Gastroesophageal sphincter (tissue), 4 donors: ENCODE measurements around the gene RPIA. TPM values are rescaled to one million over a fixed set of nuclear protein-coding genes. Genes with fewer than 3 reads are reported as not detected.

Experiments used
- ATAC-seq: fragments of 150-250 bp; one replicate; pipeline ENCODE4 v1.9.1; 2016; ENCODE audit warnings: mild to moderate bottlenecking, moderate library complexity
- H3K27ac ChIP-seq, 4 donors: fragments of 200-600 bp; sonication (generic) in 3 of 4; 1 replicate in 3 of 4; 2 replicates in 1 of 4; pipeline ENCODE4 v1.5.1; 2016 to 2019
- H3K27me3 ChIP-seq: fragments of 200-600 bp; sonication (generic); one replicate; pipeline ENCODE4 v1.5.1; 2019
- H3K36me3 ChIP-seq, 2 donors: fragments of 200-600 bp; sonication (generic); one replicate each; pipeline ENCODE4 v1.5.1; 2019; ENCODE audit warnings: control low read depth in 1 of 2
- H3K4me1 ChIP-seq, 3 donors: fragments of 200-600 bp; sonication (generic); 1 replicate in 2 of 3; 2 replicates in 1 of 3; pipeline ENCODE4 v1.5.1; 2016 to 2019; ENCODE audit warnings: control low read depth in 2 of 3
- H3K4me3 ChIP-seq, 2 donors: fragments of 200-600 bp; sonication (generic); one replicate each; pipeline ENCODE4 v1.5.1; 2019; ENCODE audit warnings: mild to moderate bottlenecking in 1 of 2, moderate library complexity in 1 of 2
- H3K9me3 ChIP-seq, 3 donors: fragments of 200-600 bp; sonication (generic); one replicate each; pipeline ENCODE4 v1.5.1; 2017 to 2019; ENCODE audit warnings: control low read depth in 2 of 3
- CTCF ChIP-seq, 4 experiments: fragments of 200-600 bp in 2 of 4; fragments of 450-650 bp in 2 of 4; sonication (generic) in 1 of 4; IDR thresholded peaks; one replicate each; pipeline ENCODE4 v1.5.1; 2017 to 2019; ENCODE audit warnings: antibody characterized with exemption in 4 of 4, mild to moderate bottlenecking in 2 of 4, moderate library complexity in 2 of 4
- EP300 ChIP-seq: sonication (generic); formaldehyde crosslinking; IDR thresholded peaks from one replicate; pipeline ENCODE4 v1.6.1; 2017; ENCODE audit warnings: antibody characterized with exemption, mild to moderate bottlenecking
- POLR2A ChIP-seq, 2 donors: fragments of 450-650 bp; IDR thresholded peaks; one replicate each; pipeline ENCODE4 v1.6.1; 2017; ENCODE audit warnings: antibody characterized with exemption in 2 of 2, mild to moderate bottlenecking in 2 of 2, moderate library complexity in 1 of 2
- POLR2AphosphoS5 ChIP-seq: sonication (generic); formaldehyde crosslinking; IDR thresholded peaks from one replicate; pipeline ENCODE4 v1.6.1; 2017; ENCODE audit warnings: antibody characterized with exemption
- WGBS, 2 donors: methylation state at CpG; one replicate each; pipeline ENCODE4 v1.1.5; 2018; ENCODE audit warnings: low coverage in 1 of 2; 5-methylcytosine and 5-hydroxymethylcytosine counted together
- total RNA-seq, 4 donors: library from RNA; depleted of rRNA; stranded (reverse); fragments of >200 nt; gene quantifications; one replicate each; pipeline ENCODE4 v1.1.0, GENCODE V29; 2016

RPIA gene
- total RNA-seq, 4 donors from 2014 or later, result 4.4 to 7.7 (median 6.6) TPM

- WGBS, 2 donors, result 80 to 89% methylated on average over 2 to 3 of the region's 3 CpGs
- ATAC-seq, result no peak
- no peak for TF ChIP-seq EP300
- TF ChIP-seq CTCF (IDR thresholded peaks at IDR 0.05), result no peak
- TF ChIP-seq POLR2AphosphoS5, result no peak
- TF ChIP-seq POLR2A (IDR thresholded peaks at IDR 0.05), result no peak
- H3K9me3 ChIP-seq, result no peaks in the 10 kb centered on the region
- H3K27ac ChIP-seq, result no peak overlapping the region
- H3K4me3 ChIP-seq, result no peak overlapping the region
- H3K27me3 ChIP-seq, result no peaks in the 10 kb centered on the region
- H3K36me3 ChIP-seq, result peaks cover 0 to 33% of the 10 kb centered on the region in 2 donors
- H3K4me1 ChIP-seq, result peaks cover 0 to 22% (median 3%) of the 10 kb centered on the region in 3 donors
Observed at GRCh38 chr2:88697370-88698026, 6.0 kb downstream of the RPIA start.

- H3K36me3 ChIP-seq, result peaks cover 0 to 38% of the 10 kb centered on the region in 2 donors
- no peak for ATAC-seq
- 88 to 100% methylated on average over 2 of the region's 2 CpGs for WGBS, 2 donors
Observed at GRCh38 chr2:88698027-88698413, 6.5 kb downstream of the RPIA start.

GRCh38 chr2:88698498-88699233 lies 7.2 kb downstream of the RPIA start:
- Histone ChIP-seq H3K36me3 (peaks cover 0 to 45% of the 10 kb centered on the region in 2 donors), H3K4me3 (no peak overlapping the region), H3K4me1 (peaks cover 0 to 10% (median 0%) of the 10 kb centered on the region in 3 donors), H3K27ac (no peak overlapping the region), H3K27me3 (no peaks in the 10 kb centered on the region), H3K9me3 (no peaks in the 10 kb centered on the region)
- whole genome bisulfite sequencing, 2 donors, result 89 to 100% methylated on average over 1 of the region's 3 CpGs
- no peak for ATAC-seq
- no peak for TF ChIP-seq POLR2A (IDR thresholded peaks at IDR 0.05)
- TF ChIP-seq CTCF (IDR thresholded peaks at IDR 0.05), result no peak
- TF ChIP-seq EP300, result no peak
- TF ChIP-seq POLR2AphosphoS5, result no peak

More at GRCh38 chr2:88698027-88698413, 6.5 kb downstream of the RPIA start:
- Histone ChIP-seq H3K27me3 (no peaks in the 10 kb centered on the region), H3K4me1 (peaks cover 0 to 17% (median 0%) of the 10 kb centered on the region in 3 donors), H3K9me3 (no peaks in the 10 kb centered on the region), H3K4me3 (no peak overlapping the region), H3K27ac (no peak overlapping the region)
- no peak for TF ChIP-seq POLR2AphosphoS5
- TF ChIP-seq EP300, result no peak
- TF ChIP-seq POLR2A (IDR thresholded peaks at IDR 0.05), result no peak
- no peak for TF ChIP-seq CTCF (IDR thresholded peaks at IDR 0.05)

- no peak overlapping the region for H3K27ac ChIP-seq
- H3K36me3 ChIP-seq, result peaks cover 0 to 28% of the 10 kb centered on the region in 2 donors
- no peaks in the 10 kb centered on the region for H3K27me3 ChIP-seq
- H3K4me3 ChIP-seq, result no peak overlapping the region
- no peaks in the 10 kb centered on the region for H3K4me1 ChIP-seq
- 85 to 94% methylated on average over 2 of the region's 2 CpGs for WGBS, 2 donors
- TF ChIP-seq POLR2AphosphoS5 (no peak), CTCF (IDR thresholded peaks at IDR 0.05) (no peak), EP300 (no peak), POLR2A (IDR thresholded peaks at IDR 0.05) (no peak)
- H3K9me3 ChIP-seq, result no peaks in the 10 kb centered on the region
- no peak for ATAC-seq
Observed at GRCh38 chr2:88707003-88707402, 15.5 kb downstream of the RPIA start.
